A549 (cell line): Measurements from ENCODE around the gene TGFBR3. TPM values are rescaled to one million over a fixed set of nuclear protein-coding genes. Genes with fewer than 3 reads are reported as not detected.

Source experiments
- ATAC-seq, 2 experiments: fragments of 200-7000 bp in 1 of 2; fragments of >200 bp in 1 of 2; cut with Nextera tagmentation in 1 of 2; cut with Tn5 transposase in 1 of 2; 3 replicates each; pipeline versions ENCODE4 v1.8.0 to v1.9.1; 2018 to 2020; ENCODE audit warnings: mild to moderate bottlenecking in 1 of 2, moderate library complexity in 1 of 2
- CTCF ChIA-PET: fragments of 300-600 bp; sonication (Branson Sonifier 250); formaldehyde crosslinking; extraction: SDS; loops from one replicate; lab custom pipeline; 2021; ENCODE audit warnings: antibody characterized with exemption, inconsistent platforms; lab: Yijun Ruan, JAX
- POLR2A ChIA-PET: fragments of 350-600 bp; formaldehyde crosslinking; extraction: SDS; loops from one replicate; lab custom pipeline; 2021; ENCODE audit warnings: antibody characterized with exemption, inconsistent platforms; lab: Yijun Ruan, JAX
- DNase-seq, 2 experiments: peaks; one replicate each; pipeline versions ENCODE4 v3.0.0 to v3.0.0-alpha.2; 2011 to 2016; ENCODE audit warnings: low read depth in 1 of 2, low spot score in 1 of 2
- FAIRE-seq: peaks from 2 replicates; lab custom pipeline; 2011; peaks lifted over from hg19 to GRCh38; lab: Jason Lieb, UNC
- H3K27ac ChIP-seq, 2 experiments: fragments of >200 bp; sonication (Bioruptor Twin); formaldehyde crosslinking; 3 replicates each; pipeline ENCODE4 v1.5.1; 2016 to 2017
- H3K4me1 ChIP-seq: fragments of >200 bp; sonication (Bioruptor Twin); formaldehyde crosslinking; 3 replicates; pipeline ENCODE4 v1.6.1; 2016
- H3K4me2 ChIP-seq: fragments of >200 bp; sonication (Bioruptor Twin); formaldehyde crosslinking; 3 replicates; pipeline ENCODE4 v1.6.1; 2016
- H3K4me3 ChIP-seq: fragments of >200 bp; sonication (Bioruptor Twin); formaldehyde crosslinking; 3 replicates; pipeline ENCODE4 v1.5.1; 2016
- H3K9me3 ChIP-seq: fragments of >200 bp; sonication (Bioruptor Twin); formaldehyde crosslinking; 3 replicates; pipeline ENCODE4 v1.6.1; 2016
- ATOH8 ChIP-seq: fragments of 250-450 bp; sonication (Bioruptor Pico); IDR thresholded peaks from 2 replicates; pipeline ENCODE4 v1.5.0; 2020; ENCODE audit warnings: low read depth, mild to moderate bottlenecking, moderate library complexity
- CBX2 ChIP-seq: fragments of 200-600 bp; sonication (generic); IDR thresholded peaks from 2 replicates; pipeline ENCODE4 v1.6.1; 2016; ENCODE audit warnings: low read depth, mild to moderate bottlenecking, borderline replicate concordance
- CTCF ChIP-seq: fragments of >200 bp; sonication (Bioruptor Twin); formaldehyde crosslinking; IDR thresholded peaks from 3 replicates; pipeline ENCODE4 v1.5.1; 2016
- FOSB ChIP-seq: fragments of 250-450 bp; sonication (Bioruptor Pico); IDR thresholded peaks from 2 replicates; pipeline ENCODE4 v1.5.0; 2020; ENCODE audit warnings: mild to moderate bottlenecking, moderate library complexity
- HDAC2 ChIP-seq: fragments of 200-600 bp; sonication (generic); IDR thresholded peaks from 2 replicates; pipeline ENCODE4 v1.6.1; 2016
- HEYL ChIP-seq: fragments of 250-450 bp; sonication (Bioruptor Pico); IDR thresholded peaks from 2 replicates; pipeline ENCODE4 v1.8.0; 2021; ENCODE audit warnings: mild to moderate bottlenecking, moderate library complexity
- HOXB13 ChIP-seq: fragments of 250-450 bp; sonication (Bioruptor Pico); IDR thresholded peaks from 2 replicates; pipeline ENCODE4 v1.5.0; 2020; ENCODE audit warnings: low read depth, mild to moderate bottlenecking, moderate library complexity
- KDM1A ChIP-seq: fragments of 200-600 bp; sonication (generic); IDR thresholded peaks from 2 replicates; pipeline ENCODE4 v1.6.1; 2016; ENCODE audit warnings: low read depth, mild to moderate bottlenecking
- NFE2L2 ChIP-seq: fragments of 150-350 bp; conservative IDR thresholded peaks from 2 replicates; pipeline ENCODE4 v1.6.1; 2014; ENCODE audit warnings: low read length
- NR3C1 ChIP-seq: fragments of >200 bp; sonication (Bioruptor Twin); formaldehyde crosslinking; IDR thresholded peaks from 3 replicates; pipeline ENCODE4 v1.6.1; 2017
- POLR2A ChIP-seq: IDR thresholded peaks from 2 replicates; pipeline ENCODE4 v1.6.1; 2012; ENCODE audit warnings: mild to moderate bottlenecking, low read length
- RARB ChIP-seq: fragments of 250-450 bp; sonication (Bioruptor Pico); IDR thresholded peaks from 2 replicates; pipeline ENCODE4 v1.8.0; 2021; ENCODE audit warnings: mild to moderate bottlenecking, moderate library complexity
- RCOR1 ChIP-seq: fragments of 150-350 bp; IDR thresholded peaks from 2 replicates; pipeline ENCODE4 v1.6.1; 2014; ENCODE audit warnings: antibody characterized with exemption, low read length, low read depth
- REST ChIP-seq: fragments of 200-600 bp; sonication (generic); IDR thresholded peaks from 2 replicates; pipeline ENCODE4 v1.6.1; 2016; ENCODE audit warnings: antibody characterized with exemption, mild to moderate bottlenecking, moderate library complexity
- RNF2 ChIP-seq: fragments of 200-600 bp; sonication (generic); IDR thresholded peaks from 2 replicates; pipeline ENCODE4 v1.6.1; 2016; ENCODE audit warnings: low read depth, mild to moderate bottlenecking, antibody characterized with exemption, moderate library complexity, borderline replicate concordance
- TFCP2L1 ChIP-seq: fragments of 250-450 bp; sonication (Bioruptor Pico); IDR thresholded peaks from 2 replicates; pipeline ENCODE4 v1.5.0; 2021; ENCODE audit warnings: mild to moderate bottlenecking
- TP53 ChIP-seq: fragments of 250-450 bp; sonication (Bioruptor Pico); IDR thresholded peaks from 2 replicates; pipeline ENCODE4 v1.5.0; 2021; ENCODE audit warnings: mild to moderate bottlenecking, moderate library complexity
- ZFP36 ChIP-seq: fragments of 450-650 bp; IDR thresholded peaks from 2 replicates; pipeline ENCODE4 v1.6.1; 2014; ENCODE audit warnings: borderline replicate concordance; ENCODE audit not compliant: partially characterized antibody
- ZNF302 ChIP-seq: fragments of 250-450 bp; sonication (Bioruptor Pico); IDR thresholded peaks from 2 replicates; pipeline ENCODE4 v1.9.0; 2021; ENCODE audit warnings: inconsistent platforms, mild to moderate bottlenecking, moderate library complexity
- ZSCAN20 ChIP-seq: fragments of 250-450 bp; sonication (Bioruptor Pico); IDR thresholded peaks from 2 replicates; pipeline ENCODE4 v1.8.0; 2022; ENCODE audit warnings: mild to moderate bottlenecking, moderate library complexity
- WGBS: methylation state at CpG from one replicate; pipeline ENCODE4 v1.1.6; 2017; ENCODE audit errors: missing lambda C conversion rate; 5-methylcytosine and 5-hydroxymethylcytosine counted together
- polyA plus RNA-seq, 4 experiments: library from polyadenylated mRNA; depleted of rRNA in 3 of 4; stranded (reverse); fragments of >200 nt; fragmentation: RNase III in 1 of 4; extraction: RNeasy Plus Mini Kit Qiagen cat#74134 plus additional on column Dnase treatment in 1 of 4; gene quantifications; 2 replicates in 3 of 4; 3 replicates in 1 of 4; pipeline ENCODE4 v1.2.3, GENCODE V29; 2011 to 2017

TGFBR3 gene
- polyA plus RNA-seq, 2 of the 4 experiments (the other 2 are of a cell fraction): 5.0 to 8.9 TPM

GRCh38 chr1:91900562-91900961 lies 14.6 kb upstream of the TGFBR3 start (continued):
- TF ChIP-seq REST (no peak), NFE2L2 (no peak)

GRCh38 chr1:91897016-91897415 lies 11.1 kb upstream of the TGFBR3 start:
- no peak for TF ChIP-seq ZNF302
- no peak for TF ChIP-seq FOSB (CRISPR knock-in tag)
- TF ChIP-seq ATOH8 (CRISPR knock-in tag): no peak
- no peak for TF ChIP-seq ZFP36
- no peak for TF ChIP-seq POLR2A
- TF ChIP-seq TP53 (CRISPR knock-in tag): no peak
- TF ChIP-seq HDAC2: no peak
- no peak for TF ChIP-seq ZSCAN20 (CRISPR knock-in tag)
- TF ChIP-seq KDM1A: no peak
- TF ChIP-seq CBX2: no peak
- no peak for TF ChIP-seq RNF2
- no peak for TF ChIP-seq CTCF
- no peak for TF ChIP-seq RCOR1
- TF ChIP-seq HEYL (CRISPR knock-in tag): no peak
- TF ChIP-seq TFCP2L1 (CRISPR knock-in tag): no peak
- TF ChIP-seq RARB (CRISPR knock-in tag): no peak
- no peak for TF ChIP-seq NR3C1
- TF ChIP-seq HOXB13 (CRISPR knock-in tag): no peak
- WGBS: 86% methylated on average over 5 of the region's 5 CpGs
- POLR2A ChIA-PET: no interaction called here
- CTCF ChIA-PET: interaction anchor here (0.8 to 1.3 kb wide), 3 partner anchors 11 to 387 kb away, joined by 3 to 6 read pairs (median 3); partner anchors contain the start of gene TGFBR3
- no peaks in the 10 kb centered on the region for H3K9me3 ChIP-seq
- no peak for FAIRE-seq
- DNase-seq: no peak
- no peak overlapping the region for H3K4me3 ChIP-seq
- peaks cover 63% of the 10 kb centered on the region for H3K4me1 ChIP-seq
- peak overlapping the region; percentile 44 to 70; a peak in 3 of 6 replicates for H3K27ac ChIP-seq
- peak overlapping the region; percentile 37; the same call in 2 of the 3 replicates for H3K4me2 ChIP-seq
- ATAC-seq: no peak
